ENCODE results near the gene DYRK1A.
"Not testable (repeated sequence)": the region's sequence is repeated elsewhere in the genome, so short reads cannot be mapped to it uniquely, and the experiment has no call there.

Gene DYRK1A

DNA sequence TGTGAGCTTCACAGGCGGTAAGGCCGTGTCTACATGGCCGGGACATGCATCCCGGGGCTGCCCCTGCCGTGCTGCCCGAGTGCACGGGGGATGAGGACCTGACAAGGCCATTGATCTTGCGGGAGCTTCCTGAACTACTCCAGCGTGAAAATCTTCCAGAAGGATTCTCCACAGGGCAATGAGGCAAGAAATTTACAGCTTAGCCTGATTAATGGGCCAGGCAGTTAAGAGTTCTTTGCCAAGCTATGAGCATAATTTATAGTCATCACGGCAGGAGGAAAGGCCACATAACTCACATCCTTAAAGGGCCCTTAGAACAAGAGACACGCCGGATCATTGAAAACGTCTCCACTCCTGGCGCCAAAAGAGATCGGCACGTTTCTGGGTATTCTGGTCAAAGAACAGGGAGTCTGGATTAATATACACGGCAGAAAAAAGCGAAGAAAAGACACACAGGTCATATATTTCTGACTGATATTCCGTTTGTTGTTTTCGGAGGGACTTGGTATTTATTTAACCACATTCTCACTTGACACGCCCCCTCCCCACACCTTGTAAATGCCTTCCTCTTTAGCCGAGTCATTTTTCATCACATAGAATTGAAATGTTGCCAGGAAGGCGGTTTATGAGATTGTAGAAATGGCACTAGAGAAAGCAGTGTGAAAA lies 180.5 kb downstream of the DYRK1A start:
- in situ Hi-C loops (cut with MboI; ENCODE audit: low sequenced_read_pairs) = no loop called here

- in situ Hi-C loops (cut with MboI; ENCODE audit: low sequenced_read_pairs) = no loop called here
Measured at GRCh38 chr21:37547615-37548200, 181.1 kb downstream of the DYRK1A start.

GRCh38 chr21:37548521-37548981 lies 182.0 kb downstream of the DYRK1A start:
- in situ Hi-C loops (cut with MboI; ENCODE audit: low sequenced_read_pairs) = no loop called here

DNA sequence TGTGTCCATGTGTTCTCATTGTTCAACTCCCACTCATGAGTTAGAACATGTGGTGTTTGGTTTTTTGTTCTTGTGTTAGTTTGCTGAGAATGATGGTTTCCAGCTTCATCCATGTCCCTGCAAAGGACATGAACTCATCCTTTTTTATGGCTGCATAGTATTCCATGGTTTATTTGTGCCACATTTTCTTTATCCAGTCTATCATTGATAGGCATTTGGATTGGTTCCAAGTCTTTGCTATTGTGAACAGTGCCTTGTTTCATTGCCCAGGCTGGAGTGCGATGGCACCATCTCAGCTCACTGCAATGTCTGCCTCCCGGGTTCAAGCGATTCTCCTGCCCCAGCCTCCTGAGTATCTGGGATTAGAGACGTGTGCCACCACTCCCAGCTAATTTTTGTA lies 183.2 kb downstream of the DYRK1A start:
- in situ Hi-C loops (cut with MboI; ENCODE audit: low sequenced_read_pairs) = not testable (repeated sequence)

- in situ Hi-C loops (cut with MboI; ENCODE audit: low sequenced_read_pairs) = no loop called here
Measured at GRCh38 chr21:37550157-37550556, 183.6 kb downstream of the DYRK1A start.

GRCh38 chr21:37550618-37551330 lies 184.2 kb downstream of the DYRK1A start:
- in situ Hi-C loops (cut with MboI; ENCODE audit: low sequenced_read_pairs) = no loop called here

- in situ Hi-C loops (cut with MboI; ENCODE audit: low sequenced_read_pairs) = no loop called here
Measured at GRCh38 chr21:37551331-37551992, 184.9 kb downstream of the DYRK1A start.

- in situ Hi-C loops (cut with MboI; ENCODE audit: low sequenced_read_pairs) = no loop called here
Measured at GRCh38 chr21:37551993-37552355, 185.4 kb downstream of the DYRK1A start.

- in situ Hi-C loops (cut with MboI; ENCODE audit: low sequenced_read_pairs) = no loop called here
Measured at GRCh38 chr21:37552496-37553029, 186.0 kb downstream of the DYRK1A start.

- in situ Hi-C loops (cut with MboI; ENCODE audit: low sequenced_read_pairs) = no loop called here
Measured at GRCh38 chr21:37553078-37553481, 186.5 kb downstream of the DYRK1A start.

- in situ Hi-C loops (cut with MboI; ENCODE audit: low sequenced_read_pairs) = no loop called here
Measured at GRCh38 chr21:37554661-37555379, 188.2 kb downstream of the DYRK1A start.

- in situ Hi-C loops (cut with MboI; ENCODE audit: low sequenced_read_pairs) = no loop called here
Measured at GRCh38 chr21:37555672-37556261, 189.2 kb downstream of the DYRK1A start.

DNA sequence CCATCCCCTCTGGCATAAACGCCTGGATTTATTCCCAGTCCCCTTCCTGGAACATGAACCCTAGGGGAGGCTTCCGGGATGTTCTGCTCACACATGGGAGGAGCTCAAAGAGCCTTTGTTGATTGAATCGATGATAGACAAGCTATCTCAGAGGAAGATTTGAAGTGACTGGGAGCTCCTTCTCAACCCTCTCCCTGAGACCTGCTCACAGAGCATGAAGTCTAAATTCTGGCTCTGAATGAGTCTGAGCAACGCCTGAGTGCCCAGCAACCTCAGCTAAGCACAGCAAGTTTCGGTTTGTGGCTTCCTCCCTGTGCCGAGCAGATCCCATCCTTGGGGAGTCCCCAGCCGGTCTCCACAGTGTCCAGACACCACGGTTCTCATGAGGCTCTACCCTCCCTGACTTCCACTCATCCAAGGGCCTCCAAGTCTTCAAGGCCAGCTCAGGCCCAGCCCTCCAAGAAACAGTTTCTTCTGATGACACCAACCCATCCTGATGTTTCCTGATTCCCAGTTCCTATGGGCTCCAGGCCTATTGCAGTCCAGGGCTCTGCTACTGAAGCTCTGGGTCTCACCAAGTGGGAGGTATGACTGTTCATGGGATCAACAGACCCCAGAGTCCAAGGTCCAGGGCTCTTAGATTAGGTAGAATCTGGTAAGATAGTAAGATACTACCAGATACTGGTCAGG lies 190.8 kb downstream of the DYRK1A start:
- in situ Hi-C loops (cut with MboI; ENCODE audit: low sequenced_read_pairs) = no loop called here

- in situ Hi-C loops (cut with MboI; ENCODE audit: low sequenced_read_pairs) = no loop called here
Measured at GRCh38 chr21:37558676-37559211, 192.2 kb downstream of the DYRK1A start.

- in situ Hi-C loops (cut with MboI; ENCODE audit: low sequenced_read_pairs) = no loop called here
Measured at GRCh38 chr21:37560385-37560784, 193.8 kb downstream of the DYRK1A start.

- in situ Hi-C loops (cut with MboI; ENCODE audit: low sequenced_read_pairs) = no loop called here
Measured at GRCh38 chr21:37561506-37561905, 194.9 kb downstream of the DYRK1A start.

DNA sequence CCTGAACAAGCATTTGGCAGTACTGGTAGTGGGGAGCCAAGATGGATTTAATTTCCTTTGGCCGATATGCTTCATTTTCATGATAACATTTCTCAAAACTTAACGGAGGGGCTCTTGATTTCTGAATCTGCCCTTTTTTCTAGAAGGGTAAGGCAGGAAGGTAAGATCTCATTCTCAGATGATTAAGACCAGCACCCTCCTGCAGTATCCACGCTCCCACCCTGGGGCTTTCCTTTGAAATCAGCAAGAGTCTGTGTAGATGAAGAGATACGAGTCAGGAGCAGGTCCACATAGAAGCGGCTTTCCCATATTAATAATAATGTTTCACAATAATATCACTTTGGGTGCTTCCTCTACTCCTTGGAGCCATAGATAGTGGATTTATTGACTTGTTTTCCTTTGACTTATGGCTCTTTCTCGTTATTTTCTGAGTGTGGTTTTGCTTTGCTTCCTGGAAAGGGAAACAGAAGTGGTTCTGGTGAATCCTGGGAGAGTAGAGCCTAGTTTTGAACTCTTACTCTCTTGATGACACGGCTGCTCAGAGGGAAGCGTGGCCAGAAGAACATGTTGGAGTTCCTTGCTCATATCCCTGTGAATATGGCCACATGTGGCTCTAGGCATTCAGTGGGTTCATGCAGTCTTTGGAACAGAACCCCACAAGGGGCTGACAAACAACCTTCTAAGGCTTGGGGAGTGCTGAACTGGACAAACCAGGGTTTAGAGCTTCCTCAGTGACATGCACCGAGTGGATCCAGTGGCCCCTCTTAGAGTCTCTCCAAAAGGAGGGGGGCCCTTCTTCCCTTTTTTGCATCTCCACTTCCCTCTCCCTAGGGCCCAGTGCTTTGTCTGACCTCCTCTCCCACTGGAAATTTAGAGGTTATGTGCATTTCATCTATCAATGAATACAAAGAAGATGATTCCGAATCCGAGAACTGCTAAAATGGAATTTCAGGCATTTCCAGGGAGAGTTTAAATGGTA lies 195.7 kb downstream of the DYRK1A start:
- in situ Hi-C loops (cut with MboI; ENCODE audit: low sequenced_read_pairs) = no loop called here

DNA sequence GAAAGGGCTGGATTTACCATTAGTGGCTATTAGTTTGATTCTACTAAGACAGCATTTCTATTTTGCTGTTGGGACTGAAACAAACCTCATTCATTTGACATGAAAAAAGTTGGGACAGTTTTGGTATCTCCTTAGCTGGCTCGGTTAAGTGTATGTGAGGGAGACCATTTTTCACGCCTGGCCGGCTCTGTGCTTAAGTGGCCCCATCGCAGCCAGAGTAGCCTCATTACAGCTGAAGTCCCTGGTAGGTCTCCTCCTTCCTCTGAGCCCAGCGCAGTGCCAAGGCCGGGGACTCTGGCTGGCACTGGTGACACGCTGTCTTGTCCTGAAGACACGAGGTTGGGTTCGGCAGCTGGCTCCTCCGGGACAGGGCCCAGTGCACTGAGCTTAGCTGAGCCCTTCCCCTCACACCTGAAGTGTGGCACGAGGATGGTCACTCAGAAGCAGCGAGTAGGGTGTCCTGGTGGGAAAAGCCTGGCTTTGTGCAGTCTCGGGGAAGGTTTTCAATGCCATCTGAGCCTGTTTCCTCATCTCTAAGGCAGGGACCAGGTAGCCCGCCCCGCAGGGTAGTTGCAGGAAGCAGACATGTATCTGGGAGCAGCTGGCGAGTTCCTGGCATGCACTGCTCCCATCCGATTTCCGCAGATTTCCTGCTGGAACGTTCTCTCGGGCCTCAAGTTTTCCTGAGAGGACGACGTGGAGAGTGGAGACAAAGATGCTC lies 196.5 kb downstream of the DYRK1A start:
- in situ Hi-C loops (cut with MboI; ENCODE audit: low sequenced_read_pairs) = no loop called here

Data from HL-60/S4 treated with phorbol 12-myristate 13-acetate at 8.2 ng/mL for 4 days and 3 days (cell line).